Stromal cell of bone marrow (primary cell): ENCODE measurements around the gene ZBTB7B.

ENCODE experiments used
- DNase-seq: peaks from one replicate; pipeline ENCODE4 v3.0.0-alpha.2; 2012; ENCODE audit warnings: low read depth

The ZBTB7B gene

DNA sequence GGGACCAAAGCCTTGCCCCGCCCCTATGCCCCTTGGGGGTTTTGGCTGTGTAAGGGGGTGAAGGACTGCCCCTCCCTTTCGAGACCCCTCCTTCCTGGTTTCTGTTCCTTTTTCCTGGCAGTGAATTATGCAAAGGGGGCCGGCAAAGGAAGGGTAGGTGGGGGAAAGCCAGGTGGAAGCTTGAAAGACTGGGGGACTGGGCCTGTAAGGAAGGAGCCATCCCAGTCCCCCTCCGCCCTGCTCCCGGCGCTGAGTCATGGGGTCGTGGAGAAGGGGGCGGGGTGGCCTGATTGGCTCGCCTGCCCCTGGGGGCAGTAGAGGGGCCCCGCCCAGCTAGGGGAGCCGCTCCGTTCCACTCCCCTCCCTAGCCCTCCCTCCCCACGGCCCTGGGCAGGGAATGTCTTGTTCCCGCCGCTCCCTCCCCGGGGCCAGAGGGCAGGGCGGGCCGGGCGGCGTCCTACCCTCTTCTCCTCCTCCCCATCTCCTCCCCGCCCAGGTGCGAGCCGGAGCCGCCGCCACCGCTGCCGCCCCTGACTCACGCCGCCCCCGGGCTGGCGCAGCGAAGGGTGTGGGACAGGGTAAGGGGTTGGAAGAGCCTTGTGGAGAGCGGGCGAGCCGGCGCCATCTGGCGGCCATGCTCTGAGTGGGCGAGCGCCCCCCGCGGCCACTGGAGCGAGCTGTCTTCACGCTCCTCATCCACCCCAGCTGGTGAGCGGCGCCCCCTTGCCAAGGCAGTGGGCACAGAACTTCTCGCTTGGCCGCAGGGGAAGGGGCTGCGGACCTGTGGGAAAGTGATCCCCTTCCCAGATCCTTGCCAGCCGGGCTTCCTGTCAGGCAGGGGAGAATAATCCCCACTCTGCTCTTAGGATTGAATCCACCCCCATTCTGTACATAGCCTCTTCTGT is 14.7 kb downstream of the ZBTB7B start:
- DNase-seq: peak; percentile 68

DNA sequence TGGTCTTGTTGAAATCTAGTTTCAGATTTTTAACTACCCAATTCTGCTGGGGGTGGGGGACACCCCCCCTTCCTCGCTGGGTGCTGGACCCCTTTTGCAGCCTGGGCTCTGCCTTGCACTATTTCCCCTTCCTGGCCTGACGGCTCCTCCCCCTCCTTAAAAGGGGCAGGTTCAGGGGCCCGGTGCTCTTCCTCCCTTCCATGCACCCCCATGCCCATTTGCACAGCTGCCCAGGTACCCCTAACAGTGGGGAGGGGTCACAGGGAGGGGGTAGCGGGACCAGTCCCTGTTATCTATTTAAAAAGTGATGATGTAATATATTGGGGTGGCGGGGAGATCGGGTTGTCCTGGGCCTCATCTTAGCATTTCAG is 15.3 kb downstream of the ZBTB7B start:
- DNase-seq: no peak

DNA sequence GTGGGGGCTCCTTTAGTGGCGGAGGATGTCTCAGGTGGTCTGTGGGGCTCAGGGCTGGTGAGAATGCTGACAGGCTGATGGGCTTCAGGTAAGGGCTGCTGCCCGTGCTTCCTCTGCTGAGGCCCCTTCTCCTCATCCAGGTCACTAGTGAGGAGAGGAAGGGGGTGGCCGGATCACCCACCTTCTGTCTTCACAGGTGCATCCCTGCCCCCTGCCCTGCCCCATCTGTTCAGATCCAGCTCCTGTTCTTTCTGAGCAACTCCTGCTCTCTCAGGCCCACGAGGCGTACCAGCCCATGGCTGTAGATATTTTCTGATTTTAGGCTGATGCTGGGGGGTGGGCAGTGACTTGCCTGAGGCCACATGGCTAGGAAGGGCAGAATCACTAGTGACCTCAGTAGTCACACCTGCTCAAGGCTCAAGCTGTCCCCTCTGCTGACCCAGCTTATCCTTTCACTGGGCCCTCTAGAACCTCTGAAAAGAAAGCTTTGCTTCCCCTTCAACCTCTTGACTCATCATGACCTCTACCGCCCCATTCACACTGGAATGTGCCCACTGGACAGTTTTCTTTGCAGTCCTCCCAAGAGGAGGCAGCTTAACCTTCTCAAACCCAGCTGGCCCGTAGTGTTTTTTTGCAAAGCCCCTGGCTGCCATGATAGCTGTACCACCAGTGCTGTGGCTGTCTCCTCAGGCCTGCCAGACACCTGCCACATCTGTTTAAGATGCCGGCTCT is 16.2 kb downstream of the ZBTB7B start:
- no peak for DNase-seq

DNA sequence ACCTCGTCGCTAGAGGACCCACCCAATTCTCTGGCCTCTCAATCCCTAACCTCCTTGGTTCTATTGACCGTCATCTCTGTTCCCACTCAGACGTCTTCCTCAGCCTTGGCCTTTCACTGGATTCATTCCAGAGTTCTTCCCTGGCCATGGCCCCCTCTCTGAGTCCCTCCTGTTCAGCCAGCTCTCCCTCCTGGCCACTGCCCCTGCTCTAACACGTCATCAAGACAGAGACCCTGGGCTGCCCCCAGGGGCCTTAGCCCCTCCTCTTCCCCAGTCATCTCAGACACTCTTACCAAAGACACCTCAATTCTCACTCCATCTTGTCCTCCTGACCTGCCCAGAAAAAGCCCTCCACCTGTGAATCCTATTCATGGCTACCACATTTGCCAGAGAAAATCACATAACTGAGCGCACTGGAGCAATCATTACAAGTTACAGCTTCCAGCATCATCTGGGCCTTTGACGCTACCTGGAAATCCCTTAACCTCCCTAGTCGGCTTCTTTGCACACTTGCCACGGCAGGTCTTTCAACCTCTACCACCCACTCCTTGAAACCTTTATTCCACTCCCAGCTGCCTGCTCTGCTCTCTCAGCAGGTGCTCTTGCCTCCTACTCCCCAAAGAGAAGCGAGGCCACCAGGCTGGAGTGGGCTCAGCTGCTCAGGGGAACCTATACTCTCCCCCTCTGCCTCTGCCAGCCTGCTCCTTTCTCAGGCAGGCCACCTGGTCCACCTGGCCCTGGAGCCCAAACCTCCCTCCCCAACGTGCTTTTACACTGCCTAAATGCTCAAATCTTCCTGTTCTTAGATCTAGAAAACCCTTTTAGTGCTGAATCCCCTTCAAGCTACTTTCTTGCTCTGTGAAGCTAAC is 17.0 kb downstream of the ZBTB7B start:
- no peak for DNase-seq

DNA sequence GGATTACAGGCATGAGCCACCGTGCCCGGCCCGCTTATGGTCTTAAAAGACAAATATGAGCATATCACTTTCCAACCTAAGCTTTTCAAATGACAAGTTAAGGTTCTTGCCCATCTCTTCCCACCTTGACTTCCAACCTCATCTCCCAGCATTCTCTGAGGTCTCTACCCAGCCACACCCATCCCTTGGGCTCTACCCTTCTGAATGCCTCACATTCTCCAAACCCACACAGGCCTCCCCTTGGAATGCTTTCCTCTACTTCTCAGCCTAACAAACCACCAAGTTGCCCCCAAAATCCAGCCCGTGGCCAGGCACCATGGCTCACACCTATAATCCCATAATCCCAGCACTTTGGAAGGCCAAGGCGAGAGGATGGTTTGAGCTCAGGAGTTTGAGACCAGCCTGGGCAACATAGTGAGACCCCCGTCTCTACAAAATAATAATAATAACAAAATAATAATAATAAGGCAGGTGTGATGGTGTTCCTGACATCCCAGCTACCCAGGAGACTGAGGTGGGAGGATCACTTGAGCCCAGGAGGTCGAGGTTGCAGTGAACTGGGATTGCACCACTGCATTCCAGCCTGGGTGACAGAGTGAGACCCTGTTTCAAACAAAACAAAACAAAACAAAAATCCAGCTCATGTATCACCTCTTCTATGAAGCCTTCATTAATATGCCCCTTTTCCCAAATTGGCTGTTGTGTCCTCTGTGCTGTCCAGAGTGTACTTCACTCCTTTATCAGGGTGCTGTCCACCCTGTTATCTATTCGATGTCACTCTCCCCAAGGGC is 19.7 kb downstream of the ZBTB7B start:
- no peak for DNase-seq

DNA sequence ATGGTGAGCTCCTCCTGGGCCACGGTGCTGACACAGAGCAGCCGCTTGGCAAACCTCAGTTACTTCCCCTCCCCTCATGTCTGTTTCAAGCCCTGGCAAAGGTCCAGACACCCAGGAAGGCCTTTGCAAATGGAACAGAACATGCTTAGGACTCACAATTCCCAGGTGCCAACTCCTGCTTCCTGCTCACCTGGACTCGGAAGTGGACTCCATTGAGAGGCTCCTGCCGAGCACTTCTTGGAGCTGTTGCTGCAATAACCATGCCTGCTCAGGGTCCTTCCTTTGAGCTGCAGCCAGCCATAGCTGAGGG is 20.3 kb downstream of the ZBTB7B start:
- DNase-seq: no peak

DNA sequence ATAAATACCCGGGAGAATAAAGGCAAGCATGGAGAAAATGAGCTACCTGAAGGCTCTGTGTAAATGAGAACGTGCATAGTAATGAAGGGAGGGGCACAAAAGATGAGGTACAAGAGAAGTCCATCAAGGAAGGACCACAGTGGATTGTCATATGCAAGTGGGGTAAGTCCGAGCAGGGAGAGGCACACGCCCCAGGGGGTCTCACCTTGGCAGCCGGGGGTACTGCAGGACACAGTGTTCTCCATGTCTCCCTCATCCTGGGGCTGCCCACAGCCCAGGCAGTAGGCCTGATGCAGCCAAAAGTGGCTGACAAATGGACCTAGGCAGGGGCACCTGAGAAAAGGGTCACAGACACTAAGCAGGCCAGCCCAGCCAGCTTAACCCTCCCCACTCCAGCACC is 21.0 kb downstream of the ZBTB7B start:
- DNase-seq: no peak

DNA sequence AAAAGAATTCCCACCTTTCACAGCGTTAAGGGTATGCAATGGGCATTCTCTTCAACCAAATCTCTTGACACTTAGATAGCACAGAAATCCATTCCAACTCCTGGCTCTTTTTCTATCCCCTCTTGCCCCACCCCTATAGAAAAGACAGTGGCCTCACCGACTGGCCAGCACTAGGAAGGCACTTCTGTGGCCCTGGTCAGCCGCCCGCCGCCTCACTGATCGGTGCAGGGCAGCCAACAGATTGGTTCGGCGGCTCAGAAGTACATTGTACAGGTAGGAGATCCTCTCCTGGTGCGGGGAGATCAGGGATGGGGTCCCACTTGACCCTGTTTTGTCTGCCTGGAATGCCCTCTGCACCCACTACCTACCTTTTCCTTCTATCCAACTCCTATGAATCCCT is 21.7 kb downstream of the ZBTB7B start:
- no peak for DNase-seq

DNA sequence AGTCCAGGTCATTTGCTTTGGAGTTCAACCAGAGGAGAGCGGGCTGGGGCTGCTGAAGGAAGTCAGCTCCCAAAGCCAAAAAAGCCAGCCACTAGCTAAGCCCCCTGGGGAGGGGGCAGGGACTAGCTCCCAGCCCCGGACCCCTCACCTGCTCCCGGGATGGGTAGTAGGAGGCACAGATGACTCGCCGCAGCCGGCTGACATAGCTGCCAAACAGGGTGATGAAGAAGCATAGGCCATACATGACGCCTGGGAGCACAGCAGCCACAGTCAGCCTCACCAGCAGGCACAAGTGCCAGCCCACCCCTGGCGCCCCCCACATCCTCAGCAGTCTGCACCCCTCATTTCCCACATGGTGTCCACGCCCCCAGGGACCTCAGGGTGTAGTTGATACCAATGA is 23.6 kb downstream of the ZBTB7B start:
- DNase-seq: no peak

DNA sequence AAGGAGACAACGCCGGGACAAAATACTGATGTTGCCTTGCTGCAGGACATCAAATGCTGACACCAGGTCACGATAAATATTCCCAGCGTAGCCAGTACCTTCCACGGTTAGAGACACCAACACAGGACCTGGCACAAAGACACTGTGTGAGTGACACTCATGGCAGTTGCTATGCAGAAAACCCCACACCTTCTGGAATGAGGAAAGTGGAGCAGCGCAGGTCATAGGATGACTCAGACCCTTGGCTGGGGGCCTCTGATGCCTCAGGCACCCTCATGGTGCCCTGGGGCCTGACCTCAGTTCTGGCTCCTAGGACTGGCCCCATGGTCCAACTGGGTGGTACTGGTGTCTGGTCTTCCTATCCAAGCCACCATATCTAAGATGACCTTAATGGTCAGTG is 24.0 kb downstream of the ZBTB7B start:
- DNase-seq: no peak

DNA sequence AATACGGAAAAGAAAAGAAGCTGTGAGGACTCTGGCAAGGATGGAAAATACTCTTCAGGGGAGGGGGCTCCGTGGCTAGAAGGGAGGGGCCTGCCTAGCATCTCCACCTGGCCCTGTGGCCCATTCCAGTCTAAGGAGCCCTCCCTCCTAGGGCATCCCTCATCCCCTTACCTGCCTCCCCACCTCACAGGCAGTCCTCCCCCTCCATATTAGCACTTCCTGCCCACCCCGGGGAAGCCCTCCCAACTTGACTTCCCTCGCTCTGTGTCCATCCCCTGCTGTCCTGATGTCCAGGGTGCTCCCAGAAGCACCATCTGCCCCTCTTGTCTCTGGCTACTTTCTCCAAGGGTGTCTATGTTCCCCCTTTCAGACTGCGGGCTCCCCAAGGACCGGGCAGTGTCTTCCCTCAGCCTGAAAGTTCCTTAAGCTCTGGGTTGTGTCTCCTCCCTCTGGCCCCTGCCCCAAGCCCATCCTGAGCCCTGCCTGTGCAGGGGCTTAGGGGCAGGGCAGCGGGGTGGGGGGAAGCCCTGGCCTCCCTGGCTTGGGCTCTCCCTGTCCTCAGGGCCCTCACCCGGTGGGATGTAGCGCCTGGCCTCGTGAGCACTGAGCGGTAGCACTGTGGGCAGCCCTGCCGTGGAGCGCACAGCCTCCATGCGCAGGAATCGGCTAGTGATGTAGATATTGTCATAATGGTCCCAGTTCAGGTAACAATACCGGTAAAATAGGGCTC is 27.1 kb downstream of the ZBTB7B start:
- no peak for DNase-seq

DNA sequence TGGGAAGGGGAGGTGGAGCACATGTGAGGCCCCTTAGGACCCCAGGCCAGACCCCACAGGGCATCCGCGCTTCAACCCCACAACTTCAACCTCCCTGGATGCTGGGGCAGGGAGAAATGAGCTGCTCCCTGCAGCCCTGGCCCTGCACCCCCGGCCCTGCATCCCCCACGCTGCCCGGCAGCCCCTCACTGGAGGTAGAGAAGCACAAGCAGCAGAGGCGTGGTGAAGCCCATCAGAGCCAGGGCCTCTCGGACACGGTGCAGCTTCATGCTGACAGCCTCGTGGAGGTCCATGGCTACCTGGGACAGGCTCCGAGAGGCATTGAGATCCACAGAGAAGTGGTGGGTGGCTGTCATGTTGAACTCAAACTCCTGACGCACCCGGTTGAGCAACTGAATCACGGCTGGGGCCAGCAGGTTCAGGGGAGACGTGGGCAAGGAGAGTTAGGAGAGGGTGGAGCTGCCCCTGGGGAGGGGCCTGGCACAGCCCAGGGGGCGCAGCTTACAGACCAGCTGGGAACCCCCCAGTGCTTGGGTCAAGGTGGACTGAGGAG is 27.7 kb downstream of the ZBTB7B start:
- no peak for DNase-seq

DNA sequence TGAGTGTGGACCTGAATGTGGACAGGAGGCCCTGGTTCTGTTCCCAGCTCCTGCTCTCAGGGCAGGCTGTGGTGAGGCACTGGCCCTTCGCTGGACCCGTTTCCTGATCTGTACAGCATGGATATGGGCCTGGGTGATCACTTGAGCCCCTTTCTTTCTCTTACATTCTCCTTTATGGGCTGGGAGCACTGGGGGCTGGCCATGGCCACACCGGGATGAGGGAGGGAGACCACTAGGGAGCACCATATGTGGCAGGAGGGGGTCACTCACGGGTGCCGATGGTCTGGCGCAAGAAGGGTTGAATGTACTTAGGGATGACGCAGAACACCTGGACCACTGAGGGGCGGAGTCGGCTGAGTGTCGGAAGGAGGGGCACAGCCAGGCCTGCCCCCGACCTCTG is 28.3 kb downstream of the ZBTB7B start:
- DNase-seq: no peak

DNA sequence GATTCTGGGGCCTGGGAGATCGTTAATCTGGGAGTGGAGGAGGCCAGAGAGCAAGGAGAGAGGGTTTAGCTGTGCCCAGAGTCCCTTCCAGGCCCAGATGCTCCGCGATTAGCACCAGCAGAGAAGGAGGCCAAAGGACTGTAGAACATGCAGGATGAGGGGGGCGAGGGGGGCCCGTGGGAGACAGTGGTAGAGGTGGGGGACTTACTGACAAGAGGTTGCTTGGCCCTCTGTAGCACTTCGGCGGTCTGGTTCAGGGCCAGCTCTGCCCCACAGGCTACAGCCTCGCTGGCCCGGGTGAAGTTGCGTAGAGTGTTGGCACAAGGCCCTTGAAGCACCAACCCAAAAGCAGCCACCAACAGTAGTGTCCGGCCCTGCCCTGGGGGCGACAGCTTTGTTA is 30.3 kb downstream of the ZBTB7B start:
- DNase-seq: no peak

DNA sequence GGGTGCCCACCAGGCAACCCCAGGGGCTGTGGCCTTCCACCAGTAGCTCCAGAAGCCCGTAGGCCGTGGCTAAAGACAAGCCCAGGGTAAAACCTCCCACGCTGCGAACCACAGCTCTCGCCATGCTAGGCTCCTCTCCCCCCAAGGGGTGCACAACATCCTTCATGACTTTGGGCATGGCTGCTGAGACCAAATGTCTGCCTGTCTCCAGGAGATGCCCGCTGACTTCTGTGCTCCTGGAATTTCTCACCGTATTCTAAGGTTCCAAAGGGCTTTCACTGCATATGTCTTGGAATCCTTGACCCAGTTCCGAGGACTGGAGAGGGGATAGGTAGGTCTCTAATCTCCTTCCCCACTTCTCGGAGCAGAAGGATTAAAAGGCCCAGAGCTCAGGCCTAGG is 30.9 kb downstream of the ZBTB7B start, which contains the start of the genes DCST1 and DCST2:
Gene DCST1, plus strand, starts transcription at position 301 of the 400 bp plus-strand sequence. CDS start 213 bp downstream, outside the sequence.
Gene DCST2, minus strand, starts transcription at position 258 of the 400 bp plus-strand sequence. Its CDS starts 80 bp downstream, at position 178.
- no peak for DNase-seq

DNA sequence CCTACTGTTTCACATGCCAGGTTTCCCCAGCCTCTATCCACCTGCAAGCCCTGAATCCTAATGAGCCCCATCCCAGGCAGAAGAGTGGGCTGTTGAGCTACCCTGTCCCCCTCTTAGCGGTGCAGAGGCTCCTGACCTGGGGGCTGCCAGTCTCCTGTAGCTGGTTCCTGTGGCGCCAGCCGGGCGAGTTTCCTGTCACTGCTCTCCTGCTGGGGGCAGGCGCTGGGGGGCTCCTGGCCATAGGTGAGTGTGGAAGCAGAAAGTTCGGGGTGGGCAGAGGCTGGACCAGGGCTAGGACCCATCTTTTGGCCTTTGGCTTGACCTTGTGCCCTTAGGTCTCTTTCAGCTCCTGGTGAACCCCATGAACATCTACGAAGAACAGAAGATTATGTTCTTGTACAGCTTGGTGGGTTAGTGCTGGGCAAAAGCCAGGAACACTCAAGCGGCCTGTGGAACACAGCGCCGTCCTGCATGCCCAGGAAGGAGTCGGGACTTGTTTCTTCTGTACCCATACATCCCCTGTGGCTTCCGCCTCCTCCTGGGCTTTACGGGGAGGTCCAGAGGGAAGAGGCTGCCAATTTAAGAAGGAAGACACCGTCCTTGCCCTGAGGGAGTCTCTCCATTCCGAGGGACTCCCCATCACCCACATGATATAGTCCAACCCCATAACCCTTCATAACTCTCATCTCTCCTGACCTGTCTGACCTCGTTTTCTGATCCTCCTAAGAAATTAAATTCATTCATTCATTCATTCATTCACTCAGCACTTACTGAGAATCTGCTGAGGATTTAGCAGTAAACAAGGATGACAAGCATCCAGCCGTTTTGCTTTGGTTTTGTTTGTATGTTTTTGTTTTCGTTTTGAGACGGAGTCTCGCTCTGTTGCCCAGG is 32.0 kb downstream of the ZBTB7B start:
- no peak for DNase-seq

DNA sequence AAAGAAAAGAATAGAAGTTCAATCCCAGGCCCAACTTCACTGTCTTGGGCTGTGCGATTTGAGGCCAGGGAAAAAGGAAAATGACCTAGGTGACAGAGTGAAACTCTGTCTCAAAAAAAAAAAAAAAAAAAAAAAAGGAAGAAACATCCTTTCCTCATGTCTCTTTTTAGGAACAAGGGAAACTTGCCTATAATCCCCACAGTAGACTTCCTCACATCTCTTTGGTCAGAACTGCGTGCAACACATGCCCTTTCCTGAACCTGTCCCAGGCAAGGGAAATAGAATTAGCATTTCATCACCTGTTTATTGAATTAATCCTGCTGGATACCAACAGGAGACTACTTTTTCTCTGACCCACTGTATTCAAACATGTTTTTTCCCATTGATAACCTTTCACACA is 33.3 kb downstream of the ZBTB7B start:
- DNase-seq: no peak

DNA sequence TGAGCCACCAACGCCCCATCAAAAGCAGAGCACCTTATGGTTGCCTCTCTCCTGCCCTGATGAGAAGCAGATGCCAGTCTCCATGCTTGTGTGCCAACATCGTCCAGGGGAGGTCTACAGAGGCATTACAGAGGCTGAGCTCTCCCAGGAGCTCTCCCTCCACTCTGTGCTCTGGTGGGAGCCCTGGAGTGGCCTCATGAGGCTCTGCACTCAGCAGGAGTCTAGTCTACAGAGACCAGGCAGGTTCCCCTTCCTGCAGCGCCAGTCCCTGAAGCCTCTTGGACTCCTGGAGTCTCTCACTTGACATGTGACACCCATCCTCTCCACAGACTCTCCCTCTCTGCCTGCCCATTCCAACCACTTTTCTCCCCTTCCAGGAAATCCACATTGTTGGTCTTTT is 34.4 kb downstream of the ZBTB7B start:
- DNase-seq: no peak

DNA sequence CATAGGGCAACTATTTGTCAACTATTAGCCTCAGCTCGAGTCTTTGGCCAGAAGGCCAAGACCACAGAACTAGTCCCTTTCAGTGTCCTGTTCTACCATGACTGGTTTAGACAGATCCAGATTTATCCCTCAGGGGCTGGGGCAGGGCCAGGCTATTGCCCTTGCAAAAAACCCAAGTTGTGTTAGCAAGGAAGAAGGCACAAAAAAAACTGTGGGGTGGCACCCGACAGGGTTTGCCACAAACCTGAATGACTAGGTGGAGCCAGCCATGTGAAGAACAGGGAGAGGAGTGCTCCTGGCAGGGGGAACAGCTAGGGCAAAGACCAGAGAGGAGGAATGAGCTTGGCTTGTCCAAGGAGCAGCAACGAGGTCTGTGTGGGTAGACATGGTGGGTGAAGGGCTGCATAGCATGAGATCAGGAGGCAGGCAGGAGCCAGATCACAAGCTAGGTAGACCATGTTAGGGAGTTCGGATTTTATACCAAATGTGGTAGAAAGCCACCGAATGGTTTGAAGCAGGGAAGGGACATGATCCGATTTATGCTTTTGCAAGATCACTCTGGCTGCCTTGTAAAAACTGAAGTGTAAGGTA is 35.3 kb downstream of the ZBTB7B start:
- no peak for DNase-seq
